ENCODE measurements around the gene VSX1.

Gene VSX1

DNA sequence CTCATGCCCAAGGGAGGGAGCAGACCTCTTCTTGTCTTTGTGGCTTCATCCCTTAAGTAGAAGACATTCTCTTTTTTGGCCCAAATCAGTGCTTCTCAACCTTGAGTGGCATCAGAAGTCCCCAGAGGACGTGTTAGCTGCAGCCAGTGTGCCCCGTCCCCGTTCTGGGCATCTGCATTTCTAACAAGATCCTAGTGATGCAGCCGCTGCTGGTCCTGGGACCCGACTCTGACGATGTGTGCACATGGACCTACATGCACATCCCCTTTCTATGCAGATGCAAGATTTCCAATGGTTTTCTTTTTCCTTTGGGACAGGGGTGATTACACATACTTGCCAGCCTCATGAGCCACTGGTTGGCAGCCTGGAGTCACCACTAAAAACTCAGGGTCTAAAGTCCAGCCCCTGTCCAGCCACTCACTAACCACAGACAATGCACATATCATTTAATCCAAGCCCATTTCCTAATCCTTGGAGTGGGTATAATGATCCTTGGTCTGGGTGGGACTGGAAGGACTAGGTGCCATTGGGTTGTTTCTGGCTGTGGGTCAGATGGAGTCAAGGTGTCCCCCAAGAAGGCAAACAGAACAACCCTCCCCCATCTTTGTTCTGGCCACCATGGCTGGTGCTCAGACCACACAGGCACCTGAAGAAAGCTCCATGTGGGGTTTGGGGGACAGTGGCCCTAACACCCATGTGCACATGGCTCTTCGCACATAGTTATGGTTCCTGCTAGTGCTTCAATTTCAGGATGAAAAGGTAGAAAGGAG is 30.4 kb downstream of the VSX1 start:
- DNase-seq, result peak; percentile 27

DNA sequence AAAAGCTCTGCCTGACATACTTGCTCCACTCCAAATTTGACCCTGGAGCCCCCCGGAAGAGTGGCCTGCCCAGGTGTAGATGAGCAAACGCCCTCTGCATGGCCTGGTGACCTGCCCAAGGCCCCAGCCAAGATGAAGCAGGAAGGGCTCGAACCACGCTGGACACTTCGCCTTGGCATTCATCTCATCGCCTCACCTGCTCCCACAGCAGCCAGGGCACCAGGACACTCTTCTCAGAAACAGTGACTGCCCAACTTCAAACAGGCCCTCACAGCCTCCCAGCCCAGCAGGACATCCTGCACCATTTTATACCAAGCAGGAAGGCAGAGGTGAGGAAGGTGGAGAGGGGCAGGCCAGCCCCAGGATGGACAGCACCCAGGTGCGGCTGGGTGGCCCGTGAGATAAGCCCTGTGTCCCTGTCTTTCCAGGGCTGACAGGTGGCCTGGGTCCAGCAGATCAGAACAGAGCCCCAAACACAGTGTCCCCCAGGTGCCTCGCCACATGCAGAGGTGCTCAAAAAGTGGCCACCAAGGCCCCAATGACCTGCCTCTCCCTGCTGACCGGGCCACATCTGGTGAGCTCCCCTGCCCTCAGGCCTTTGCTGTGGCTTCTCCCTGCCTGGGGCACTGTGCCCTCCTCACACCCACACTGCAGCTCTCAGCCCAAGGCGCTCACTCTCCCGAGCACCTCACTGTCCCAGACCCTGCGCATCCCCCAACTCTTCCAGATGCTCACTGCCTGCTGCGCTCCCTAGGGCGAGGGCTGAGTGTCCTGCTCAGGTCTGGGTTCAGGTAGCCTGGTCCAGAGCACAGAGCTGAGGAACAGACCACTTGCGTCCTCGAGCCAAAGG is 31.2 kb downstream of the VSX1 start:
- DNase-seq, result no peak

DNA sequence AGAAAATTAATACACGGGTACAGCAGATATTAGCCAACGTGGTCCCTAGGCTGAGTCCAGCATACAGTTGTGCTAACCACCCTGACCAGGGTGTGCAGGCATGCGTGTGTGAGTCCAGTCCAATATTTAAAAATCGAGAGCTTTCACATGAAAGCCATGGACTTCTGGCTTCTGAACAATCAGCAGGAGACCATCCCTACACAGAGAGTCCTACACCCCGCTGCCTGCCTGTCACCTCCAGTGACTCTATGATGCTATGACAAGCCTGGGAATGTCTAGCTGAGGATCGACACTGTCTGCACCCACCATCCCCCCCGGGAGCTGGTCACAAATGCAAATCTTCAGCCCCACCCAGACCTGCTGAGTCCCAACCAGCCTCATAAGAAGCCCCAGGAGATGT is 31.9 kb downstream of the VSX1 start:
- DNase-seq, result no peak

DNA sequence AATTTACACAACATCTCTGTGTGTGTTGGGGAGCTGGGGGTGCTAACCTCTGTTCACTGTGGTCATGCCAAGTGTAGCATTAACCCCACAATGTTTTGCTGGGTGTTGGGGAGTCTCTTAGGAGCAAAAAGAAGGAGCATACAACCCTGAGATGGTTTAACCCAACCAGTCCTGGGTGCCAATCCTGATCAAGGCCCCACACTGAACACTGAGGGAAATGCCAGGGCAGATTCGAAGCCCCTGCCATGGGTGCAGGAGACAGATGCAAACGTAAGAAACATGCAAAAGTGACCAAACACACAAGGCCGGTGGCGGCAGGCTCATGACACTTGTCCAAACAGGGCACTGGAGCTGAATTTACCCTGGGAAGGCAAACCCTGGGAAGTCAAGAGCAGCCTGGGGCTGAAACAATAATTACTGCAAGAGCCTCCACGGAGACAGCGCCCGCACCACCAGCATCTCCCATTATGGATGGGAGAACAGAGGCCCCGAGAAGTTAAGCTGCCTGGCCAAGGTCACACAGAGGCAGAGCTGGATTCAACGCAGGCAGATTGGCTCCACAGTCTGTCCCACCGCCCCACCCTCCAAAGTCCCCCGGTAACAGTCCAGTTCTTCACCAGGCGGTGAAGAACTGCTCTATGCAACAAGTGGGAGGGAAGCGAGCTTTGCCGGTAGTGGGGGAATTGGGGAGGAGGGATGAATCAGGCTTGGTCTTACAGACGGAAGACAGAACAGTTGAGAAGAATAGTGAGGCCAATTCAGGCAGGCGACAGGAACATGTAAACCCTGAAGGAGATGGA is 32.5 kb downstream of the VSX1 start:
- DNase-seq, result peak; percentile 38

DNA sequence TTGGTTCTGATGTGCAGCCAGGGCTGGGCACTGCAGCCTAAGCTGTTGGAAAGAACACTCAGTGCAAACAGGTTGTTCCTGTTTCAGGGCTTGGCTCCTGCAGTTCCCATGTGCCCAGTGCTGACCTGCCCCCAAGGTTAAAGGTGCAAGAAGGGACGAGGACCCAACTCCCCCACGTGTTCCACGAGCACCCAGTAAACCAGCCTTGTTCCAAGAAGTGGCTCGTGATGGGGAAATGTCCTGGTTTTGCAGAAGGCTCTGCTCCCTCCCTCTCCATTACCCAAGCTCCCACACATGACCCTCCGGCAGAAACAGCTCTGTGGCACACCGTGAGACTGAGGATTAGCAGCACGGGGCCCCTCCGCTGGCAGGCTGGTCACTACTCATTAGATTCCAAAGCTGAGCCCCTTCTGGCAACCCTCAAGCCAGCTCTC is 33.4 kb downstream of the VSX1 start:
- DNase-seq, result peak; percentile 32

DNA sequence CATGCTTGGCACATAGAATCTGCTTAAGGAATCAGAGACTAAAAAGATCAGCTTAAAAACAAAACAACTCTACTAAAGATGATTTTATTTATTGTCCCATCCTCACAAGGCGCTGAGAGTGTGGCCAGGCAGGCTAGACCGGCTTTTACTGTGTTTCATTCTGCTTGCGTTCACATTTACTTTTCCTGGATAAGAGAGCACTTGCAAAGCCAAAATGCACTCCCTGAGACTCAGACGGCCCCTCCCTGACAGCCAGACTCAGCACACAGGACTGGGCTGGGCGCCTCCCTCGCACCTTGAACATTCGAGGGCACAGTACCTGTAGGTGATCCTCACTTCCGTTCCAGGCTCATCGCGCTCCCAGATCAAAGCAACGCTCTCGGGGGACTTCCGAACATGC is 34.2 kb downstream of the VSX1 start:
- DNase-seq, result peak; percentile 24

DNA sequence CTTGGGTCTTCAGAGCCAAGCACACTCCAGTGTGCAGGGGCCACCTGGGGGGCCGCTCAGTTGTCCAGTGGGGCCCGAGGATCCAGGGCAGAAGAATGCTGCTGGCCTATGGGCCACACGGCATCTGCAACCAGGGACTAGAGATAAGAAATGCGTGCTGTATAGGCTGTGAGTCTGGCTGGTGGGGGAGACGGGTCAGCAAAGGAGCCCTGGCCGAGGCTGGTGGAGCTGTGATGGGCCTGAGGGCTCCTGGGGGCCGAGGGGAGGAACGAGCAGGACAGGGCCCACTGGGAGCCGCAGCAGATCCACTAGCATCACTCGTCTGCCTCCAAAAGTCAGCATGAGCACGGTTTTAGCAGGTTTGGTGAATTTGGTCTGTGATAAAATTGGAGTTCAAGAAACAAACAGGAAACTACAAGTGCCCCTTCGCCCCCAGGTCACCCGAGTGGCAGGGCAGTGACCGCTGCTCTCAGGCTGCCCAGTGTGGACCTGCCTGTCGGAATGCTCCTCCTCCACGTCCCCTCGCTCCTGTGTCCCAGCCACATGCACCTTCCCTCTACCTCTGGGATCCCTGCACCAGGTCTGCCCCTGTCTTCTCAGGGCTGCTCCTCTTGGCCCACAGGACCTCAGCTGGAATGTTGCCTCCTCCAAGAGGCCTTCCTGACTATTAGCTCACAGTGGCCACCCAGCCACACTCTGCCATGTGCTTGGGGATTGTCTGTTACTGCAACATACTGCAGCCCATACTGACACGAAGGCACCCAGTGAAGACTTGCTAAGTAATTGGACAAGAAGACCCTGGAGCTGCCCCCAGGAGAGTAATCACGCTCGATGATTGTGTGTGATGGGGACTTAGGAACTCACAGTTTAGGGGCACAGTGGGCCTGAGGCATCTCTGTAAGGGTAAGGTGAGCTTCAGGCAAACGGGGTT is 34.9 kb downstream of the VSX1 start:
- peak; percentile 27 for DNase-seq

DNA sequence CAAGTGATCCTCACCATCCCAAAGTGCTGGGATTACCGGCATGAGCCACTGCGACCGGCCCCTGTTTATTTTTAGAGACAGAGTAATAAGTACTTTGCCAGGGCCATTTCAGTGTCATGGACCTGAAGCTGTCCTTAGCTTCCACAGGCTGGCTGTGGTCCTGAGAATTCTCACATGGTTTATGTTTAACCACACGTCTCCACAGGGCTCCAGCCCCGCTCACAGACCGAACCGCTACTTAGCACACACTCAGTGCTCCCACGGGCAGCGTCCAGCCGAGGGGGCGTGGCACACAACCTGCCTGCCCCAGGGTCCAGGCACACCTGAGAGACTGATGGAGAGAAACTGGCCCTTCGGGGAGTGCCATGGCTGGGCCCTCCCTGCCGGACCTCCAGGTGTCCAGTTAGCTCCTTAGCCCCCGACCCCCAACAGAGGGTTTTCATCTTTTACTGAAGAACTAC is 35.7 kb downstream of the VSX1 start:
- DNase-seq, result peak; percentile 39

DNA sequence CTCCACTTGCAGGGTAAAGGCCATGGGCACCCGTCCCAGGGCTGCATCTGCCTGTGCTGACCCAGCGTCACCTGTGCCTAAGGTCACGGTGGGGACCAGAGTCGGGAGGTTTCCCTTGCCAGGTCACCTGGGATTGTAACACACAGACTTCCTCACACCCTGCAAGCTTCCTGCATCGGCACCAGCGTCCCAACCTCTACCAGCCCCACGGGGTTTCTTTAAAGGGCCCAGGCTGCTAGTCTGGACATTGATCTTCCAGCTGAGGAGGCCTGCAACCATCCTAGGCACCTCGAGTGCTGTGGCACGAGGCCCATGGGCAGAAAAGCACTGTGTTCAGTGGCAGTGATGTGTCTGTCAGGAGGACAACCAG is 36.6 kb downstream of the VSX1 start:
- no peak for DNase-seq

DNA sequence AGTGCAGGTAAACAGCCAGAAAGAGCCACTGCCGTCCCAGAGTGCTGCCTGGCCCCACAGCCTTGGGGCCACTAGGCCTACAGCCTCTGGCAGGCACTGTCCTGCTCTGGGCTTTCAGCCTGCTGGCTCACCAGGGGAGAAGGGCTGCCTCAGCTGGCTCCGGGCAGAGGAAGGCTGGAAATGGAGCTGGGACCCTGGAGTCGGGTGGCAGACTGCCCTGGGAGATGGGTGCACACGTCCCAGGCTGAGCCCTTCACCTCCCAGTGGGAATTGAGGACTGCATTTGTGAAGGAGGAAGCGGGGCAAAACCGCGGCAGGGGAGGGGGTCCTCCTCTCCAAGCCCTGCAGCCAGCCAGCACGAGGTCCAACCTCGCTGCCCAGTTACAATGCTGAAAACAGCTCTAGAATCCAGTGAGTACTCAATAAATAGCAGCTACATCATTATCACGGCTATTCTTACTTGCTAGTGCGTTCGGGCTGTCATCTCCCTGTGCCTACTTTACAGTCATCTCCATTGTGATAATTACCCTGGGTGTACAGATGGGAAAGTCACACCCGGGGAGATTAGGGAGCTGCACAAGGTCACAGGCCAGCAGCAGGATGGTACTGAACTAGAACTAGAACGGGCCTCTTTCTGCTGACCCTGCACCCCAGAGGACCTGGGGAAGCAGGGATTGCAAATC is 37.1 kb downstream of the VSX1 start:
- DNase-seq, result no peak

DNA sequence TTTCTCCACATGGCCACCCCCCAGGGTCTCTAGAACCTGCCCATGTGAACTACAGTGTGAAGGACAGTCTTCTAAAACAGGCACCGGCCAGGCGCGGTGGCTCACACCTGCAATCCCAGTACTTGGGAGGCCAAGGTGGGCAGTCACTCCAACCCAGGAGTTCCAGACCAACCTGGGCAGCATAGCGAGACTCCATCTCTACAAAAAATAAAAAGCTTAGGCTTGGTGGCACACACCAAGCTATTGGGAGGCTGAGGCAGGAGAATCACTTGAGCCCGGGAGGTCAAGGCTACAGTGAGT is 37.7 kb downstream of the VSX1 start:
- DNase-seq, result no peak

DNA sequence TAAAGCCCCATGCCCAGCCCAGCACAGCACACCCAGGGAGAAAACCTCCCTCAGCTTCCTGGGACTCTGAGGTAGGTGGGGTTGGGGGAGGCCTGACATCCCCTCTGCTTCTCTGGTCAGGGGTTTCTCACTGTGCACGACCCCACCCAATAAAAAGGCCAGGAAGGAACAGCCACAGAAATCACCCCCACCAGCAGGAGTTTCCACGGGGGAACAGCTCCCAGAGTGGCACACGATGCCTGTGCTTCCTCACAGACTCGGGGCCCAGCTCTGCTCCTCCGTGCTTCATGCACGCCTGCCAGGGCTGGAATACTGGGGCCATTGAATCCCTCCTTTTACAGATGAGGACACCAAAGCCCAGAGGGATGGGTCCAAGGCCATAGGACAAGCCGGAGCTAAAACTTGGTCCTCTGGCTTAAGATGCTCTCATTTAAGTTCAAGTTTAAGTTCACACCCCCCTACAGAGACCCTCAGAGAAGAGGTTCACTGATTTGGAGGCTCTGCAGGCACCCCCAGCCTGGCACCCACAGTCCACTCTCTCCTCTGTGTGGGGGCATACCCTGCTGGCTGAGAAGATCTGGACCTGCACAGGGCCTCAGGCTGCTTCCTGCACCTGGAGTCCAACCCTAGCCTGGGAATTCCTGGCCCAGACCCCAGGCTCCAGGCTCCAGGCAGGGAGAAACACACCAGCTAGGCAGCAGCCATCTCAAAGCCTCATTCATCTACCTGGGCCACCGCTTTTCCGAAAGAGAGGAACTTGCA is 38.3 kb downstream of the VSX1 start:
- no peak for DNase-seq

DNA sequence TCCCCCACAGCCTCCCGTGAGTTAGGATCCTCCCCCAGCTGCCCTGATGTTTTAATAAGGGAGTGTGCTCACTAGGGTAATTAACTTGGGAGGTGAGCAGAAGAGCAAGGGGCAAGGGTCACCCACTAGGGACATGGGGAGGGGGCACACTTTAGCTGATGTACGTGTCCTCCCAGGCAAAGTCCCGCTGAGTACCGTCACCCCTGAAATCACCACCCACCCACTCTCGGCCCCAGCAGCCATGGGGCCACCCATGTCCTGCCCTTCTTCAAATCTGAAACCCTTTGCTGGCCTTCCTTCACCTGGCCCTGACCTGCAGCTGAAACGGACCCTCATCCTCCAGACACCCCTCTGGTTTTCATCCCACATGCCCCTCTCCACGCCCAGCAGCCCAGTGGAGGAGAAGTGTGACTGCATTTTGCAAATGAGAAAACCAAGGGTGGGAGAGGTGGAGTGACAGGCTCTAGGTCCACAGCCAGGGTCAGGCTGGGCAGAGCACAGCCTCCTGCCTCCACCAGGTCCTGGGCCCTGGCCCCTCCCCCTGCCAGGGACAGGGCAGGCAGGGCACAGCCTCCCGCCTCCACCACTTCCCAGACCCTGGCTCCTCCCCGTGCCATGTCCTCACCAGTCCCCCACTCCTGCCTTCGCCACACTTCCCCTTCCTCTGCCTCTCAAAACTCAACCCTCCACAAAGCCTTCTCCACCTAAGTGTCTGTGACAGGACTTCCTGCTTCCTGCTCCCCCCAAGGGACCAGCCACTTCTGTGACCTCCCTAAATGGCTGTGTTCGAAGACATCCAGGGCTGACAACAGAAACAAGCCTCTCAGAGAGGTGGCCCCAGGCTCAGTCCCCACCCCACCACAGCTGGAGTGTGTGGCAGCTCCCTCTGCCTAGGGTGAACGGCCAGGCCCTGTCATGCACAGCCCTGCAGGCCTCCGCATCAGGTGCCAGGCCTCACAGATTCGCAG is 39.1 kb downstream of the VSX1 start:
- no peak for DNase-seq

DNA sequence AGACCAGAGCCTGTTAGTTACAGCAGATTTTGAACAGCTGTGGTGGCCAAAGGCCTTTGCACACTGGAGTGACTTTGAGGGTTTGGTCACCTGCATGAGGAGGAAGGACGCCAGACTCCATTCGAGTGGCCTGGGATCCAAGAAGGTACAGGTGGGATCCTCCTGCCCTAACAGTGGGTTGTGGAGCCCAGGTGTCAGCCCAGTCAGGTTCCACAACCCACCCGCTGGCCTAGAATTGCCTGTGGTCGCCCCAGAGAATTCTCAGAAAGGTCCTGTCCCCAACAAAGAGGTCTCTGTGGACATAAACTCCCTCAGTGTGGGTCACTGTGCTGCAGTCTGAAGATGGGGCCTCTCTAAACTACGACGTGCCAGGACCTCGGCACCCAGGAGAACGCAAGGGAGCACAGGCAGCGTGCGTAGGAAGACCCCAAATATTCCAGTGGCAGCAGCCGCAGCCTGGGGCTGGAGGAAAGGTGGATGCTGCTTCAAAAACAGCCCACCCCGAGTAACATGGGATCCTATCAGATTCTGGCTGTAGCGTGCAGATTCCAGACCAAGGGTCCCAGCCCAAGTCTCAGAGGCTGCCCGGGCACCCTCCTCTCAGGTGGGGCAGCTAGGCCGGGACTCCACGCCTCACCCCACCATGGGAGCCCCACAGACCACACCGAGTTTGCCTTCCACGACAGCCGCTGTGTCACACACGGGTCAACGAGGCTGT is 40.0 kb downstream of the VSX1 start:
- no peak for DNase-seq

DNA sequence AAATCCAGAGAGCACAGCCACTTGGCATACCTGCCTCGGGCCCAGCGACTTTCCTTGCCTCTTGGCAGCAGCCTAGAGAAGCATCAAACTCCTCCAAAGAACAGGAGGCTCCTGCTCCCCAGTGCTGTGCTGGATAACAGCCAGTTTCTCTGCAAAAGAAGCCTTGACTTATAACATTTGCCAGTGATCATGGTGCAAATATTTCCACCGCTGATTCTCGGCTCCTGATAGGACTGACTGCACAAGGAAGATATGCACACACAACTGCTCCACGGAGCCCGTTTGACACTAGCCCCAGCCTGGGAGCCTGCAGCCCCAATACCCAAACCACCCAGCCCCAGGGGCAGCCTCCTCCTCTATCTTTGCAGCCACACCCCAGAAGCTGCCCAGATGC is 41.5 kb downstream of the VSX1 start:
- DNase-seq, result peak; percentile 61

DNA sequence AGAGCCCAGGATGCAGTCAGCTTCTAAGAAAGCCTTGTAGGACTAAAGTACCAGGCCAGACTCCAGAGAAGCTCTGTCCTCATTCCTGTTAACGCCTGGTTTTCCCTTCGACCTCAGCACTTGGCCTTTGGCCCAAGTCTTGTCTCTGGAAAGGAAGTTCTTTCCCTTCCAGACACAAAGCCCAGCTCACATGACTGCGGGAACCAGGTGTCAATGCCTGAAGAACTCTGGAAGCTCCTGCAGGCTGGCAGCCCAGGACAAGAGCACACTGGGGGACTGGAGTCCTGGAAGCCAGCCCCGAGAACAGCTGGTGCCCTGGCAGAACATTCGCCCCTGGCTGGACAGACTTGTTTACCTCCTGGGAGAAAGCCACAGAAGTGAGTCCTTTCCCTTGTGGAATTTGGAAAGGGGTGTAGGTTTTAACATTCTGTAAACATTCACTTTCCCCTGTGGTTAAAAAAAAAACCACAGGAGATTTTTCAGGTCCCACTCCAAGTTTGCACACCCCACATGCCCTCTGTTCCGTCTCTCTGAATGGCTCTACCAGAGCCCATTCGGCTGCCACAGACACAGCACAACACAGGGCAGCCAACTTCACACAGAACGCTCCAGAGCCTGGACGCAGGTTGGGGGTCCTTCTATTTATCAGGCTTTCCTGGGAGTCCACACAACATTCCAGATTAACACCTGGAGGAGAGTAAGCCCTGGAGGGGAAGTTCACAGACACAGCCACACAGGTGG is 42.1 kb downstream of the VSX1 start:
- peak; percentile 85 for DNase-seq

DNA sequence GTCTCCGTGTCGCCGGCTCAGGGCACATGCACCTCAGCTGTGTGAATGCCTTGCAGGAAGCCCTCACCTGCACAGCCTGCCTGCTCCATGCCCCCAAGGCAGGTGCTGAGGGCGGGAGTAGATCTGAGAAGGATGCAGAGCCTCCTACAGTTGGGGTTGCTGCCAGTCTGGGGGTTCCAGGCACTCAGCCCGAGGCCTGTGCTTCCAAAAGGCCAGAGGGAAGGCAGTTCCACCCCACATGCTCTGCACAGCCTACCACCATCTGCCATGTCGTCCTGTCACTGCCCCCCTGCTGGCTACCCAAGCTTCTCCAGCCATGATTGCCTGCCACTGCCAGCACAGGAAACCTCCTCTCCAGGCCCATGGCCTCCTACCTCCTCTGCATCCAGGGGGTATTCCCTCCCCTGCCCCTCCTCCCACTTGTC is 43.3 kb downstream of the VSX1 start:
- no peak for DNase-seq

DNA sequence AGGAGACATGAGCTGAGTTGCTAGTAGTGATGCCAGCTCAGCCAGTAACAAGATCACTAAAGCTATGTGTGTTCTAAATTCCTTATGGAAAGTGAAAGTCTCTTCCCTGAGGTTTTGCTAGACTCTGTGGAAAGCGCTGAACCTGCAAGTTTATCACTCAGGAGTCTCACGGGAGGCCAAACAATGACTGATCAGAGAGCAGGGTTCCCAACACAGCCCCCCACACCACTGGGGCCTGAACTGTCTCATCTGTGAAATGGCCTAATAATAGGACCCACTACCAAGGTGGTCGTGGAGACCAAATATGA is 43.9 kb downstream of the VSX1 start:
- no peak for DNase-seq

Measured in right forelimb (tissue), 1 donor.